ENCODE data around the gene KLHDC9.

- no peak for TF ChIP-seq EP300 (IDR thresholded peaks at IDR 0.05)
- TF ChIP-seq, protein P1, sequence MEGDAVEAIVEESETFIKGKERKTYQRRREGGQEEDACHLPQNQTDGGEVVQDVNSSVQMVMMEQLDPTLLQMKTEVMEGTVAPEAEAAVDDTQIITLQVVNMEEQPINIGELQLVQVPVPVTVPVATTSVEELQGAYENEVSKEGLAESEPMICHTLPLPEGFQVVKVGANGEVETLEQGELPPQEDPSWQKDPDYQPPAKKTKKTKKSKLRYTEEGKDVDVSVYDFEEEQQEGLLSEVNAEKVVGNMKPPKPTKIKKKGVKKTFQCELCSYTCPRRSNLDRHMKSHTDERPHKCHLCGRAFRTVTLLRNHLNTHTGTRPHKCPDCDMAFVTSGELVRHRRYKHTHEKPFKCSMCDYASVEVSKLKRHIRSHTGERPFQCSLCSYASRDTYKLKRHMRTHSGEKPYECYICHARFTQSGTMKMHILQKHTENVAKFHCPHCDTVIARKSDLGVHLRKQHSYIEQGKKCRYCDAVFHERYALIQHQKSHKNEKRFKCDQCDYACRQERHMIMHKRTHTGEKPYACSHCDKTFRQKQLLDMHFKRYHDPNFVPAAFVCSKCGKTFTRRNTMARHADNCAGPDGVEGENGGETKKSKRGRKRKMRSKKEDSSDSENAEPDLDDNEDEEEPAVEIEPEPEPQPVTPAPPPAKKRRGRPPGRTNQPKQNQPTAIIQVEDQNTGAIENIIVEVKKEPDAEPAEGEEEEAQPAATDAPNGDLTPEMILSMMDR (IDR thresholded peaks at IDR 0.05), result no peak
- TF ChIP-seq POLR2A (IDR thresholded peaks at IDR 0.05), result no peak
Measured at GRCh38 chr1:161073474-161074121, 24.6 kb upstream of the KLHDC9 start.

All from ovary (tissue), 3 donors.